HG03439 (cell line): ENCODE results near the gene USP7.
"Not testable (repeated sequence)": the region's sequence is repeated elsewhere in the genome, so short reads cannot be mapped to it uniquely, and the experiment has no call there.

Source experiments
- ATAC-seq: cut with Tn5 transposase; IDR thresholded peaks from one replicate; pipeline ENCODE4 v1.9.1; 2021; ENCODE audit warnings: mild to moderate bottlenecking, moderate library complexity; ENCODE audit not compliant: unreplicated experiment

The USP7 gene

DNA sequence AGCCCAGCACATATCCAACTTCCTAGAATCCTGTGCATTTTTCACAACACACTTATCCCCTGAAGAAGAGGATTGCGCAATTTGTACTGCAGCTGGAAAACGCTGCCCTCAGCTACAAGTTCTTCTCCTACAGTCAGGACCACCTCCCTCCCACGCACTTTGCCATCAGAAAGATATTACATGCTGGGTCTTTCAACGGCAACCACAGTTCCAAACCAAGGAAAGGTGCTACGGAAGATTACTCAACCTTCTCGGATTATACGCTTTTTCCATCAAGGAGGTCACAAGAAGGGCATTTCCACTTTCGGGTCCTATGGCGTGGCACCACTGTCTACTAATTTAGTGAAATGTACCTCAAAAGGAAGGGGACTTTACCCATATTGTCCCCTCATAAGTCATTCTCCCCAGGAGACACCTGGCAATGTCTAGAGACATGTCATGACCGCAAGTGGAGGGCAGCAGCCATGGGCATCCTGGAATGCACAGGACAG lies 35.2 kb downstream of the USP7 start:
- ATAC-seq: peak; percentile 37

DNA sequence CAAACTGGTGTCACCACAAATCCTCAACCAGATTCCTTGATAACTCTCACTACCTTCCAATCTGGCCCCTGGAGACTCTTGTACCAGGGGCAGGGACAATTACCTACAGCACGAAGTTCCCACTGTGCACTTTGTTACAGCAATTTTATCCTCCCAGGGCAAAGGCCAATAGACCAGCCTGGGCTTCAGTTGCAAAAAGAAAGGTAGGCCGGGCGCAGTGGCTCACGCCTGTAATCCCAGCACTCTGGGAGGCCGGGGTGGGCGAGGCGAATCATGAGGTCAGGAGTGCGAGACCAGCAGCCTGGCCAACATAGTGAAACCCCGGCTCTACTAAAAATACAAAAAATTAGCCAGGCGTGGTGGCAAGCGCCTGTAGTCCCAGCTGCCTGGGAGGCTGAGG lies 36.9 kb downstream of the USP7 start:
- ATAC-seq: no peak

DNA sequence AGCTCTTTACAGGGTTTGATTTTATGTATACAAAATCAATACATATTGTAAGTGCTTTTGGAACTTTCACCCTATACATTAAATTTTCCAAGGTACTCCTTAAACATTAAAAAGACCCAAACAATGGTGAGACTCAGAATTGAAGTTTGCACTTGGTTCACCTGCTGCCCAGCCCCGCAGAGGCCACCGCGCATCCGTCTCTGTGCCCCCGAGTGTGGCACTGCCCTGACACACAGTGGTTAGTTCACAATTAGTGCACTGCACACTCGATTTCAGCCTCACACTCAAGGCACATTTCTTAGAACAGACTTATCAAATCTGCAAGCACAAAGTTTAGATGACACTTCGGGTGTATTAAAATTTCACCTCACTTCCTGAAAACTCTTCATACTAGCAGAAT lies 38.3 kb downstream of the USP7 start:
- ATAC-seq: no peak

DNA sequence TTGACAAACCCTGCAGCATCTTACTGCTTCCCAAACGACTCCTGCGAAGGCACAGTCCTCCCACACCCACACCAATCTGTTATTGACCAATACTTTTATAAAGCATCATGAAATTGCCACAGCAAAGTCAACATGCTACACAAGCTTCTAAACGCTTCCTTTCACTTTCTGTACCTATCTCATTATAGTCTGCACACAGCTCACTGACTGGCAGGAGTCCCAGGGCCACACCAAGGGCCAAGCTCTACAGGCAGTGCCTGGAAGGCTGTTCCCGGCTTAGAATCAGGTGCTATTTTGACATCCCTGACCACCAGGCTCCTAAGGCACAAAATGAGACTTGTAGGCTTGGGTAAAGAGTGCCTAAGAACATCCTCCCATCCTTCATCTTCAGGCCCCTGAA lies 39.5 kb downstream of the USP7 start:
- no peak for ATAC-seq

DNA sequence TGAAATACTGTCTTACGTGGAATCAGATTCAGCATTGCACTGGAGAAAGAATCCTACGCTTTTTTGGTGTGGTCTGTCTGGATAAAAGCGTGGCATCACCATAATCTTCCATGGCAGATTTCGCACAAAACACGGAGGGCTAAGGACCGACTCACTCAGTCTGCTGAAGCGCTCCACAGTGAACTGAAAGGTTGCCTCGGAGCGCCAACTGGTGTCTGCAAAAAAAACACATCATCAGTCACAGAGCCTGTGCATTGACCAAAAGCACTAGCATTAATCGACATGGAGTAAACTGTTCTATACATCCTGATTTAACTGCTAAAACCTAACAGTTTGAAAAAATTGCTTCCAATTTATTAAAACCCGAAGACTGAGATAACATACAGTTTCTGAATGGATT lies 40.5 kb downstream of the USP7 start:
- no peak for ATAC-seq

DNA sequence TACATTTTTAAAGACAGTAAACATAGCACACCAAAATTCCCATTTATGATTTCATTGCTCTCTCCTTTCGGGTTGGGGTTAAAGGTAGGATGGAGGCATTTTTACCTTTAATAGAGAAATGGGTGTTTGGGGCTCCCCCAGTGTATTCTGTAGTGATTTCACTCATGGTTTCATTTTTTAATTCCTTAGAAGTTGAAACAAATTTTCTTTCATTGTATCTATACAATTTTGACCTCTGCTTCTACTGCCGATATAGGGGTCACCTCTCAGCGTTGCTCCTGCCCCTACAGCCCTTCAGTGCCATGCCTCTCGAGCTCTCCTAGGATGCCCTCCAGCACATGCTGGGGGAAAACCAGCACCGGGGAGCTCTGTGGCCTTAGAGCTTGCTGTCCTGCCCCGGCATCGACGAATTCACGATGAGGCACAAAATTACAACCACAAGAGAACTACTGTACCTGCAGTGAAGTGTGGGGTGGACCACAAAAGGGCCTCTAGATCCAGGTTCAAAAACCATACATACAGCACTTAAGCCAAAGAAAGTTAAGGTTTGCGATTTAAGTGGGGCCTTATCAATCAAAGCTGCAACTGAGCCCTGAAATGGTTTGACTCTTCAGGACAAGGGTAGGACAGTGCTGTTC lies 42.2 kb downstream of the USP7 start:
- no peak for ATAC-seq

DNA sequence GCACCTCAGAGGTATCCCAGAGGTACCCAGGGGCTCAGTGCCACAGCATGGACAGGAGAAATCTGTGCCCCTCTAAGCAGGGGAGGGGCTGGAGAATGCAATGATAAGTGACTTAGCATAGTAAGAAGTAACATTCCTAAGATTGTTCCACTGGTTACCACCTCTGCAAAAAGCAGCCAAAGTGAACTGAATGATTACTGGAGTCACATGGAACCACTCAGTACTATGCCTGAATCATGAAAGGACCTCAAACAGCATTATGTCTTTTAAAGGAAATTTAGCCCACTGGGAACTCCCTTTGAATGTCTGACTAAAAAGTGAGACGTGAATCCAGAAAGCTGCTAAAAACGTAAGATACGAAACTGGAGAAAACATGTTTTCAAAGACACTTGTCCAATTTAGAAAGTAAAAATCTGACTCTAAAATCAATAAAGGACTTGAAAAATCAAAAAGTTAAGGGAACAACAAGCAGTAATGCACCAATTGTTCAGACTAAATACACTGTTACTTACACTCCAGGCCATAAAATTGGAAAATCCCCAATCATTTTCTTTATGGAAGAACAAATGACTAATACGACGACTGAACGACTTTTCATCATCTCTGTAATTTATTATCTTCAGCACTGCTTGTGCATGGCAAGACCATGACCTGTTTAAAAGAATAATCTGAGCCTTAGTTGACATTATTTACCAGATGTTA lies 42.9 kb downstream of the USP7 start:
- ATAC-seq: no peak

DNA sequence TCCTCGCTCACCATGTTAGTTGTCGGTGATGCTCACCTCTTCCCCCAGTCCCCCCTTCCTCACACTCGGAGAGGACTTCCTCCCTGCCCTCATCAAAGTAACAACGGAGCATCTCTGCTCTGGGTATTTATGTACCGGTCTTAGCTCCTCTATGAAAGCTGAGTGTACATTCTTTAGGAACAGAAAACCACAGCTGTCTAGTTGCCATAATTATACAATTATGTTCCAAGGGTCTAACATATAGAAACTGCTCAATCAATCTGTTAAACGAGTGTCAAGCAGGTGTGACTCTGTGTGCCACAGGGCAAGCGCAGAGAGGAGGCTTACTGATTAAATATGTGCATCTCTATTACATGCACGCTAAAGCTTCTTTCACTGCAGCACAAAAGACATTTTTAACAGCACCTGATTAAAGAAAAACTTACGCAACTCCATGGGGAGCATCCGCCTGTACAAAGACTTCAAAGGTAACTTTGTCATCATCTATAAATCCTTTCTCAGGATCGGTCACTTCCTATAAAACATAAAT lies 43.7 kb downstream of the USP7 start:
- ATAC-seq: no peak

DNA sequence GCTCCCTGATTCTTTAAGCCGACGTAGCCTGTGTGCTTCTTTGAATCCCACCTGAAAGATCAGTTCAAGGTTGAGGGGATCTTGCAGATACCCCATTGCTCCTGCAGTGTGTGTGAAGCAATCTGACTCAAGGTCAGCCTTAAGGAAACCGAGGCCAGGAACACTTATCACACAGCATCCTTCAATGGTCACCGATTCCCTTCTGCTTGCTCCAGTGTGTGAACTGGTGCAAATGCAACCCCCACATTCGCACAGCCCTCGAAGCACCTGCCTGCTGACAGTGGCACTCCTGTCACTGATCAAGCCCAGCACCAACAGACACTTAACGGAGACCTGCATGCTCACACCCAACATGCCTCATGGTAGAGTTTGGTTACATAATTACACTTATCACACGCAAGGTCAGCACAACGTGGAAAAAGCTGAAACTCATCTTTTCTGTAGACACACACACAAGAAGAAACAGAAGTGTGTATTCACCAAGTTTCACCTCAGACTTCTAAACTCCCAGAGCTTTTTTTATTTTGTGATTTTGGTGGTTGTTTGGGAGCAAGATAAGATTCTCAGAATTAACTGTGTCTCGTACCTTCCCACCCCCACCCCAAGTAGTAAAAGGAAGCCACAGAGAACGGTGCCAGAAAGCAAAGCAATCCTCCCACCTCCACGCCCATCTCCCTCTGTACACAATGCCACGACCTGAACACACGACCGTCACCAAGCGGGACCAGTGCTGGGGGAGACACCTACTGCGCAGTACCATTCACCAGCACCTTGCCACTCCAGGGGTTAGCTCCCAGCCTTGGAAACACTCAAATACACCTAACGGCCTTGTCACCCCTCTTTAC lies 44.4 kb downstream of the USP7 start:
- ATAC-seq: no peak

DNA sequence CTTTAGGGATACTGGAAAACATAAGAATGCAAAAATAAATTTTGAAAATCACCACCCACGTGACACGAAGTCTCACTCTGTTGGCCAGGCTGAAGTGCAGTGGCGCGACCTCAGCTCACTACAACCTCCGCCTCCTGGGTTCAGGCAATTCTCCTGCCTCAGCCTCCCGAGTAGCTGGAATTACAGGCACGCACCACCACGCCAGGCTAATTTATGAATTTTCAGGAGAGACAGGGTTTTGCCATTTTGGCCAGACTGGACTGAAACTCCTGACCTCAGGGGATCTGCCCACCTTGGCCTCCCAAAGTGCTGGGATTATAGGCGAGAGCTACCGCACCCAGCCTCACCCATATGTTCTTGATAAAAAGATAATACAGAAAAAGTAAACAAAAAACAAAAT lies 46.4 kb downstream of the USP7 start:
- ATAC-seq: not testable (repeated sequence)

DNA sequence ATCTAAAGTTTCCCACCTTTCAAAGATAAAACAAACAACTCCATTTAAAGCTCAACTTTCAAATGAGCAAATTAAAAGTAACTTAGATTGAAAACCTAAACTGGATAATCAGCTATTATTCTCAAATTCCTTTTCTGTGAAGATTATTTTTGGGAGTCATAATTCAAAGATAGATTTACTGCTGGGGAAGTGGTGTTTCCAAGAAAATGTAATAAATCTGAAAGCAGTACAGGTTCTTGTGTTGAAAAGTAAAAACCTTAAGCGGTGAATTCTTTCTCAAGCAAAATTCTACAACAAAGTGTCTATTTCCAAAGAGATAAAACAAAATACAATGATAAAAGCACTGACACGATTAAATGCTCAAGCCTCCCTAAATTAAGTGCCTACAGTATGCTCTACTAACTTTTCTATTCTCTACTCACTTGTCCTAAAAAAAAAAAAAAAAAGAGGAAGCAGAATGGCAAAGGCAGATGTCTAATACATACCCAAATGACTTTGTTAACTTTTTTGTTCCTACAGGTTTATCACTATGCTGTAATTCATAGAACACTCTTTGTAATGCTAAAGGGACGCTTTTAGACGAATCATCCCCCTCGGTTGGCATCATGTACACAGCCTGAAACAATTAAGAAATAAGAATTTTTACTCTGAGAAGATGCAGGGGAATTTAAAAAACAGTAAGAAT lies 47.0 kb downstream of the USP7 start:
- ATAC-seq: no peak

DNA sequence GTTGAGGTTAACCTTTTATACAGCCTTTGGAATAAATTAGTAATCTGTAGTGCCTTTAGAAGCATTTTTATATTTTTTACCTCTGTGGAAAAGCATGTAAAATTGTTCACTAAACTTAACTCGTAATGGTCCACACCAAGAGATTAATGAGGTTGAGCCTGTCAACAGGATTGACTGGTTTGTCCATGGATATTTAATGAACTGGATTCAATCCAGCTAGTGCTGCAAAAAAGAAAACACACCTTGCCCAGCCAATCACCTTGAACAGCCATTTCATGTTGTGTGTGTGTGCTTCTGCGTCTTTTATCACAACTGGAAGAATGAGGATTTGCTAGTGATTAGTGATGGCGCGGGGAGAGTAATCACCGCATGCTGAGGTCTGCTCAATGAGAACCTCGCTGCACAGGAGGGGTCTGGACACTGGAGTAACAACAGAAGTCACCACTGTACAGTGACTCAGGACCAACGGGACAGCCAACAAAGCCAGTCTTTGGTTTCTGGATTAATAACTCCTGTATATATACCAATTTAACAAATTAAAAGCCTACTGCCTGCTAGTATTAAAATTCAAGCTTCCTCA lies 47.9 kb downstream of the USP7 start:
- no peak for ATAC-seq

DNA sequence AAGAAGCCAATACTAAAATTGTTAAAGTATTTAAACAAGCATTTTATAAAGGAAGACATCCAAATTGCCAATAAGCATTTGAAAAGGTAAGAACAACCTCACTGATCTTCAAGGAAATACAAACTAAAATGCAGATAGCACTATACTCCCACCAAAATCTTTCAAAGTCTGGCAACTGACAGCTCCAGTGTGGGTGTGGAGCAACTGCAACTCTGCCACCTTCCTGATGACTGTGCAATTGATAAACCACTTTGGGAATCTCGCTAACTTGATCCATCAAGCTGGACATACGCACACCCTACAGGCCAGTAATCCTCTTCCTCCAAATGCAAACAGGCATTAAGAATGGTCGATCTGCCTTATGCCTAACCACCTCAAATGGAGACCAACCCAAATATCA lies 49.6 kb downstream of the USP7 start:
- no peak for ATAC-seq

DNA sequence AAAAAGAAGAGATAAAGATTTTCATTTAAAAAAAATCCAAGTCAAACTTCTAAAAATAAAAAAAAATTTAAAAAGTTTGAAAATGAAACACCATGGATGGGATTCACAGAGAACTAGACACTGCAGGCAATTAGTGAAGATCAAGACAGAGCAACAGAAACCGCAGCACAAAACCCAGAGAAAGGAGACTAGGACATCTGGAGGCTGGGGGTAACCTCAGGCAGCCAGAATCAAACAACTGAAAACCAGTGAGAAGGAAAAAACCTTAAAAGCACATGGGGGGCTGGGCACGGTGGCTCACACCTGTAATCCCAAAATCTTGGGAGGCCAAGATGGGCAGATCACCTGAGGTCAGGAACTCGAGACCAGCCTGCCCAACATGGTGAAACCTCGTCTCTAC lies 50.9 kb downstream of the USP7 start:
- ATAC-seq: no peak

DNA sequence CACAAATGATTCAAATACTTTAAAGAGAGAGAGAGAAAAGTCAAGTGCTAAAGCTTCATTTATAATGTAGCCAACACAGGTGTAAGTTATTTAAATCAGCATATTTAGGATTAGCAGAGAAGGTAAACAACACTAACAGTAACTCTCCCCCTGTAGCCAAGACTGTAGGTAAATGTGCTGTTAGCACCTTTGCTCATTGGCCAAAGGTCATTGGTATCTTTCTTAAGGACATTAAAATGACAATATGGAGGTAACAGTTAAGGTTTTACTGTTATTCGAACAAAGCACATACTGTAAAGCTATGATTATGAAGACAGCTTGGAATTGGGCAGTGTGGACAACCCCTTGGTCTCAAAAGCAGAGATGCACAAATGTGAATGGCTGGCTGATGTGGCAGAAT lies 52.9 kb downstream of the USP7 start:
- no peak for ATAC-seq

DNA sequence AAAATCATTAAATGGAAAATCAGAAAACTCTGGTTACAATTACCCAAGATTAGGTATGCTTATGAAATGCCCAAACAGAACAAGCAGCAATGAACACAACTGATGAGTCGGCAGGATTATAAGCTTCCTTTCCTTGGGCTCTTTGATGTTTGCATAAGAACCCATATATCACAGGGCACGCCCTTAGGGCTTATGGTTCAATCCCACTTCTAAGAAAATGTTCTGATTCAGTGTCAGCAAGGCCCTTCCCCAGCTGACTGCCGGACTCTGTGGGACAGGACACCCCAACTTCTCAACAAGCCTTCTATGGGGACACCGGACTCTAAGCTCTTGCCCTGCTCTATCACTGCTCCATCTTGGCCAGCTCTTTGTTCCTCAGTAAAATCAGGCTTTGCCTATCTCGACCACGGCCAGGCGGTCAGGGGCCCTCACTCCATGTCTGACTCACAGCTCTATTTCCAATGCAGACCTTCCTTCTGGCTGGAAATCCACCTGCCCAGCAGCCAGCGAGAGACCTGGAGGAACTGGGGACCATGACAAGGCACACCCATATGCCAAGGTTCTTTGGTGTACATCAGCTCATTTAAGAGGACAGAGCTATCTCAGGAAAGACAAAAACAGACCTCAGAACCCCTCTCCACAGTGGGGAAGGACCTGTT lies 54.8 kb downstream of the USP7 start:
- no peak for ATAC-seq

DNA sequence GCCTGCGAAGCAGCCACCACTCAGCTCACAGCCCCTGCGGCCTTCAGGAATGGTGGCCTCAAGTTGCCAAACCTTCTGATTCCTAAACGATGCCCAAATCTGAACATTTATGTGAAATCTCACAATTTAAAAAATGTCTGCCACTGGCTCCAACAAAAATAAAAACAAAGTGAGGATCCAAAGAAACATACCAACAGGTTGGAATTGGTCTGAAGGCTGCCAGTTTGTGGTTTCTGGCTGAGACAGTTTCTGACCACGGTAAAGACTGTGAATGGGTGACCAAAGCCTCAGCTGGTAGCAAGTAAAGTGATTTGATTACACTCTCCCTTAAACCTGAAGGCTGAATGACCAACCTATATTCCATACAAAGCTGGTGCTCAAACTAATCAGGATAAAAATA lies 56.6 kb downstream of the USP7 start:
- ATAC-seq: no peak

DNA sequence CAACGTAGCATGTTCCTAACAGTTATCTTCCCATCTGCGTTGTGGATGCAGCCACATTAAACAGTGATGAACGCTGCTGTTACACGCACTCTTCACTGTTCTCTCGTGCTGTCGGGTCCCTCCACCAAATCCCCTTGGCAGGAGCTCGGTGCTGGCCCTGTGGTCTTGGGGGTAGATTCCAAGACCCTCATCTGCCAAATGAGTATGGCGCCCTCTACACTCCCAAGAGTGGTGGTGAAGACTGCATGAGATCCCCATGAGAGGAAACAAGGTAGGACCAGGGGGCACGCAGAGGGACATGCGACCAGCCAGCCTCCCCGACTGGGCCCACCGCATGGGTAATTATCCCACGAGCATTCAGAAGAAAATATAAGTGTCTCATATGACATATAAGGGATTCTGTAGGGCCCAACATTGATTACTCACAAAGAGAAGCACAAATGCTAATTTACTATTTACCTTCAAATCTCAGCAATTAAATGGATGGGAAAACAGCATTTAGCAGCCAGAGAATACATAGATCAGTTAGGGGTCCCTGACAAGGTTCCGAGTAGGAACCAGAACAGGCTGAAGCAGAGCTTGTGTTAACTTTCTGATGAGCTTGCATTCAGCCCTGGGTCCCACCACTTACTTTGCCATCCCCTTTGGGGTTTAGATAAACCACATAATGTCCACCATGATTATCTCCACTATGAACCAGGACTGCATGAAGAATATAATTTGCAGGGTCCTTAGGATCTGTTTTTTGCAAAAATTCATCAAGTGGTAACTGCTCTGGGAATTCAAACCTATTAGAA lies 57.7 kb downstream of the USP7 start:
- ATAC-seq: no peak

DNA sequence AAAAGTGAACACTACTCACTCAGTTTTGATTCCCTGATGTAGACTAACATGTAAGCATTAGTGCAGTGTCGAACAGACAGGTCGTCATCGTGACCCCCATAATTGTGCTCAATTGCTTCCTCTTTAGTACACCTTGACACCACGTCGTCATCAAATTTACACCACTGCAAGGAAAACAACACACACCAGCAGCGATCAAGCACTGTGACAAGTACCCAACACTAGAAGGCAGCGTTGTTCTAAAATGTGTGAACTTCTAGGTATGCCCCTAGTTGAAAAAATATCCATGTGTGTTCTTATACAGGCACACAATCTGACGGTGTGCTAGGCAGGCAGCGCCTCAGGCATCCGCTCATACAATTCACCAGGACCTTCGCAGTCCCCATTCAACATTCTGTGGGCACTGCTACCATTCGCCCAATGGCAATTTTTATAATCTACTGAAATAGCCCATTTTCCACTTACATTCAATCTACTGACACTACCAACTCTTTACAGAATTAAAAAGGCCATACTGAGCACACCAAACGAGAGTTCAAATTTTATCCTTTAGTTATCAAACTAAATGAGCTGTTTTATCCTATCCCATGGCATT lies 58.4 kb downstream of the USP7 start:
- no peak for ATAC-seq
